Astrocyte (in vitro differentiated cells and primary cell): Measurements from ENCODE around the gene GMPR2. TPM values are rescaled to one million over a fixed set of nuclear protein-coding genes. Genes with fewer than 3 reads are reported as not detected.
A peak's percentile ranks its signal among the peaks of the same experiment; 100 is the strongest.

Source experiments
- DNase-seq: peaks from one replicate; pipeline ENCODE4 v3.0.0-alpha.2; 2010; ENCODE audit warnings: low read depth
- FAIRE-seq: peaks from 2 replicates; lab custom pipeline; 2011; peaks lifted over from hg19 to GRCh38; lab: Jason Lieb, UNC
- H2AFZ ChIP-seq: 2 replicates; pipeline ENCODE4 v1.6.0; 2012; ENCODE audit warnings: low read depth, low read length, inconsistent platforms
- H3K27ac ChIP-seq: 2 replicates; pipeline ENCODE4 v1.5.1; 2011; ENCODE audit warnings: low read depth, low read length, inconsistent platforms
- H3K27me3 ChIP-seq: 2 replicates; pipeline ENCODE4 v1.6.0; 2011; ENCODE audit warnings: low read length, inconsistent platforms; ENCODE audit not compliant: insufficient read depth
- H3K36me3 ChIP-seq: 2 replicates; pipeline ENCODE4 v1.5.1; 2011; ENCODE audit warnings: low read length, inconsistent platforms; ENCODE audit not compliant: insufficient read depth
- H3K4me1 ChIP-seq: 2 replicates; pipeline ENCODE4 v1.5.1; 2011; ENCODE audit warnings: low read length, inconsistent platforms; ENCODE audit not compliant: insufficient read depth
- H3K4me2 ChIP-seq: 2 replicates; pipeline ENCODE4 v1.6.0; 2012; ENCODE audit warnings: low read length, inconsistent platforms
- H3K4me3 ChIP-seq: 2 replicates; pipeline ENCODE4 v1.5.1; 2011; ENCODE audit warnings: low read depth, mild to moderate bottlenecking, low read length, inconsistent platforms; ENCODE audit not compliant: insufficient read depth
- H3K79me2 ChIP-seq: 2 replicates; pipeline ENCODE4 v1.6.0; 2012; ENCODE audit warnings: mild to moderate bottlenecking, low read length, inconsistent platforms; ENCODE audit not compliant: insufficient read depth
- H3K9ac ChIP-seq: 2 replicates; pipeline ENCODE4 v1.6.0; 2012; ENCODE audit warnings: mild to moderate bottlenecking, low read length, inconsistent platforms
- H3K9me3 ChIP-seq: 2 replicates; pipeline ENCODE4 v1.5.1; 2012; ENCODE audit warnings: low read depth, mild to moderate bottlenecking, low read length, inconsistent platforms; ENCODE audit not compliant: insufficient read depth
- H4K20me1 ChIP-seq: 2 replicates; pipeline ENCODE4 v1.6.0; 2012; ENCODE audit warnings: low read length, inconsistent platforms; ENCODE audit not compliant: insufficient read depth
- H3K27ac Mint-ChIP-seq: one replicate; pipeline ENCODE4 v1.8.0; 2021; ENCODE audit warnings: mild to moderate bottlenecking, mixed read lengths; ENCODE audit not compliant: unreplicated experiment
- H3K27me3 Mint-ChIP-seq: one replicate; pipeline ENCODE4 v1.8.0; 2021; ENCODE audit warnings: low read depth, mixed read lengths; ENCODE audit not compliant: unreplicated experiment
- H3K36me3 Mint-ChIP-seq: one replicate; pipeline ENCODE4 v1.8.0; 2021; ENCODE audit warnings: low read depth, mixed read lengths; ENCODE audit not compliant: unreplicated experiment
- H3K4me1 Mint-ChIP-seq: one replicate; pipeline ENCODE4 v1.8.0; 2021; ENCODE audit warnings: low read depth, mixed read lengths; ENCODE audit not compliant: unreplicated experiment
- H3K4me3 Mint-ChIP-seq: one replicate; pipeline ENCODE4 v1.8.0; 2021; ENCODE audit warnings: mild to moderate bottlenecking, moderate library complexity, mixed read lengths; ENCODE audit not compliant: unreplicated experiment
- H3K9me3 Mint-ChIP-seq: one replicate; pipeline ENCODE4 v1.8.0; 2021; ENCODE audit warnings: mild to moderate bottlenecking, mixed read lengths; ENCODE audit not compliant: unreplicated experiment
- CTCF ChIP-seq: IDR thresholded peaks from 2 replicates; pipeline ENCODE4 v1.5.1; 2011; ENCODE audit warnings: low read depth, mild to moderate bottlenecking, inconsistent platforms, low read length, moderate library complexity; ENCODE audit not compliant: insufficient read depth
- EZH2 ChIP-seq: IDR thresholded peaks from 2 replicates; pipeline ENCODE4 v1.6.1; 2012; ENCODE audit warnings: mild to moderate bottlenecking, low read length, inconsistent platforms; ENCODE audit not compliant: insufficient read depth
- total RNA-seq: library from RNA; stranded (reverse); gene quantifications from 2 replicates; pipeline ENCODE4 v1.2.1, GENCODE V29; 2021

Gene GMPR2
- total RNA-seq, 1 donor from 2014 or later = 66.5 TPM

- Mint-ChIP-seq H3K9me3 (no peaks in the 10 kb centered on the region), H3K36me3 (peaks cover 33% of the 10 kb centered on the region), H3K4me3 (peak overlapping the region; percentile 1), H3K27me3 (peaks cover 2% of the 10 kb centered on the region), H3K27ac (no peak overlapping the region), H3K4me1 (no peaks in the 10 kb centered on the region)
- H3K27me3 ChIP-seq = no peaks in the 10 kb centered on the region
- H3K9me3 ChIP-seq = no peaks in the 10 kb centered on the region
- H3K4me2 ChIP-seq = no peak overlapping the region
- H4K20me1 ChIP-seq = no peaks in the 10 kb centered on the region
- H3K27ac ChIP-seq = no peak overlapping the region
- peaks cover under 1% of the 10 kb centered on the region for H3K4me1 ChIP-seq
- H3K9ac ChIP-seq = no peak overlapping the region
- H3K4me3 ChIP-seq = no peak overlapping the region
- no peaks in the 10 kb centered on the region for H3K79me2 ChIP-seq
- H2AFZ ChIP-seq = no peak overlapping the region
- DNase-seq (no peak), FAIRE-seq (no peak)
- TF ChIP-seq CTCF (no peak), EZH2 (no peak)
- H3K36me3 ChIP-seq = peaks cover 7% of the 10 kb centered on the region
Observed at GRCh38 chr14:24266344-24267244, 33.9 kb downstream of the GMPR2 start.

DNA sequence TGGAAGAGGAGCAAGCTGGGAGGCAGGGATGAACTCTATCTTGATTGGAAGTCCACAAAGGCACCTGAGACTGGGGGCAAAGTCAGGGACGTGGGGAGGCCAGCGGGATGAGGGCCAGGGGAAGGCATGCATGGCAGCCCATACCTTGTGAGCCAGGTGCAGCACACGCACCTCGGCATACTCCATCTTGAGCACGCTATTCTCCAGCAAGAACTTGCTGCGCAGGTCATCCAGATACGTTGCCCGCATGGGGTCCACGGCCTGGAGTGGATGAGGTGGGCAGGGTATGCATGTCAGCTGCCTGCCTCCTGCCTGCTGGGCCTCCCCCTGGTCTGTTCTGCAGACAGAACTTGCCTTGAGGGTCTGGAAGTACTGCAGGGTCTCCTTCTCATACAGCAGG lies 34.8 kb downstream of the GMPR2 start:
- Mint-ChIP-seq H3K36me3 (peaks cover 31% of the 10 kb centered on the region), H3K9me3 (no peaks in the 10 kb centered on the region), H3K27ac (no peak overlapping the region), H3K27me3 (no peaks in the 10 kb centered on the region), H3K4me3 (no peak overlapping the region), H3K4me1 (peaks cover 5% of the 10 kb centered on the region)
- FAIRE-seq = no peak
- TF ChIP-seq CTCF (no peak), EZH2 (no peak)
- Histone ChIP-seq H3K4me2 (no peak overlapping the region), H3K4me3 (no peak overlapping the region), H2AFZ (no peak overlapping the region), H3K9ac (no peak overlapping the region), H3K36me3 (peaks cover 7% of the 10 kb centered on the region), H4K20me1 (no peaks in the 10 kb centered on the region), H3K79me2 (no peaks in the 10 kb centered on the region), H3K27ac (no peak overlapping the region), H3K4me1 (peaks cover 5% of the 10 kb centered on the region), H3K27me3 (no peaks in the 10 kb centered on the region), H3K9me3 (no peaks in the 10 kb centered on the region)
- no peak for DNase-seq

- peaks cover 7% of the 10 kb centered on the region for H3K36me3 ChIP-seq
- H3K27ac ChIP-seq = no peak overlapping the region
- H3K36me3 Mint-ChIP-seq = peaks cover 29% of the 10 kb centered on the region
- TF ChIP-seq EZH2 (no peak), CTCF (no peak)
- no peaks in the 10 kb centered on the region for H3K27me3 Mint-ChIP-seq
- H3K9me3 ChIP-seq = no peaks in the 10 kb centered on the region
- no peak overlapping the region for H3K4me3 ChIP-seq
- no peaks in the 10 kb centered on the region for H4K20me1 ChIP-seq
- H3K4me1 Mint-ChIP-seq = peaks cover 7% of the 10 kb centered on the region
- no peak for DNase-seq
- H2AFZ ChIP-seq = no peak overlapping the region
- no peaks in the 10 kb centered on the region for H3K9me3 Mint-ChIP-seq
- H3K4me1 ChIP-seq = peaks cover 5% of the 10 kb centered on the region
- H3K4me3 Mint-ChIP-seq = no peak overlapping the region
- FAIRE-seq = no peak
- no peak overlapping the region for H3K27ac Mint-ChIP-seq
- no peaks in the 10 kb centered on the region for H3K27me3 ChIP-seq
- H3K9ac ChIP-seq = no peak overlapping the region
- H3K79me2 ChIP-seq = no peaks in the 10 kb centered on the region
- H3K4me2 ChIP-seq = no peak overlapping the region
Observed at GRCh38 chr14:24268225-24268624, 35.5 kb downstream of the GMPR2 start.
